SK-N-SH treated with all-trans-retinoic acid at 6 μM for 48 hours (cell line): ENCODE measurements around the gene CCAR1.

Source experiments
- ARNTL ChIP-seq: fragments of 450-650 bp; formaldehyde crosslinking; IDR thresholded peaks from 2 replicates; pipeline ENCODE4 v1.5.0; 2020; ENCODE audit warnings: low read depth, mild to moderate bottlenecking, moderate library complexity, borderline replicate concordance
- ESRRG ChIP-seq: fragments of 250-450 bp; sonication (Bioruptor Pico); IDR thresholded peaks from 2 replicates; pipeline ENCODE4 v1.6.1; 2021; ENCODE audit warnings: mild to moderate bottlenecking
- ISL1 ChIP-seq: fragments of 250-450 bp; sonication (Bioruptor Pico); IDR thresholded peaks from 2 replicates; pipeline ENCODE4 v2.1.2; 2022; ENCODE audit warnings: mild to moderate bottlenecking, moderate library complexity
- OSR1 ChIP-seq: fragments of 250-450 bp; sonication (Bioruptor Pico); IDR thresholded peaks from 2 replicates; pipeline ENCODE4 v1.8.0; 2022; ENCODE audit warnings: moderate library complexity, mild to moderate bottlenecking, inconsistent platforms
- RARB ChIP-seq: fragments of 250-450 bp; sonication (Bioruptor Pico); IDR thresholded peaks from 2 replicates; pipeline ENCODE4 v1.8.0; 2021; ENCODE audit warnings: mild to moderate bottlenecking, moderate library complexity
- TCF4 ChIP-seq: fragments of 250-450 bp; sonication (Bioruptor Pico); IDR thresholded peaks from 2 replicates; pipeline ENCODE4 v1.8.0; 2021; ENCODE audit warnings: mild to moderate bottlenecking, moderate library complexity, borderline replicate concordance
- TOX ChIP-seq: fragments of 250-450 bp; sonication (Bioruptor Pico); IDR thresholded peaks from 2 replicates; pipeline ENCODE4 v1.8.0; 2021; ENCODE audit warnings: mild to moderate bottlenecking, moderate library complexity, borderline replicate concordance
- ZFP3 ChIP-seq: fragments of 250-450 bp; sonication (Bioruptor Pico); IDR thresholded peaks from 2 replicates; pipeline ENCODE4 v1.5.0; 2020; ENCODE audit warnings: mild to moderate bottlenecking, moderate library complexity
- ZFP30 ChIP-seq: fragments of 450-650 bp; formaldehyde crosslinking; IDR thresholded peaks from 2 replicates; pipeline ENCODE4 v1.5.0; 2022; ENCODE audit warnings: mild to moderate bottlenecking, moderate library complexity
- ZNF565 ChIP-seq: fragments of 450-650 bp; formaldehyde crosslinking; conservative IDR thresholded peaks from 2 replicates; pipeline ENCODE4 v1.5.0; 2020; ENCODE audit warnings: low read depth, mild to moderate bottlenecking, moderate library complexity
- TF ChIP-seq, protein P1 (sequence below): fragments of 250-450 bp; sonication (Bioruptor Pico); IDR thresholded peaks from 2 replicates; pipeline ENCODE4 v1.8.0; 2020; ENCODE audit warnings: mild to moderate bottlenecking, moderate library complexity, borderline replicate concordance
- TF ChIP-seq, protein P2 (sequence below): fragments of 250-450 bp; sonication (Bioruptor Pico); IDR thresholded peaks from 2 replicates; pipeline ENCODE4 v1.5.1; 2020; ENCODE audit warnings: low read depth, mild to moderate bottlenecking, moderate library complexity
- TF ChIP-seq, protein P3 (sequence below): fragments of 250-450 bp; sonication (Bioruptor Pico); IDR thresholded peaks from 2 replicates; pipeline ENCODE4 v1.5.1; 2021; ENCODE audit warnings: mild to moderate bottlenecking, moderate library complexity
- TF ChIP-seq, protein P4 (sequence below): fragments of 250-450 bp; sonication (Bioruptor Pico); IDR thresholded peaks from 2 replicates; pipeline ENCODE4 v1.5.0; 2020; ENCODE audit warnings: mild to moderate bottlenecking, moderate library complexity

DNA sequence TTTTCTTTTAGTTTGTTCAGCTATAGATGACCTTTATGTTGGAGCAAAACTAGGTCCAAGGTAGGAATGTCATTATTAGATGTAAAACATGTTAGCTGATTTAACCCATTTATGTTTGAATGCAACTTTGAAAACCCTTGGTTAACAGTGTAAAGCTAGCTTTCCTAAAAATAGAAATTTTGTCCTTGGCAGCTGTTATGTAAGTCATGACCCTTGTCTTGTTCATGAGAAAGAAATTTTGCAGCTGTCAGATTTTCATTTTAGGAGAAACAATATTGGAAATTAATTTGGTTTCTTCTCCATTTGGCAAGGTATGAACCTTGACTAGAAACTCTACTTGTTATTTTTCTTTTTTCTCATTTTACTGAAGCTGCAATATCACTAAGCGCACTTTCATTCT is 23.9 kb upstream of the CCAR1 start:
- TF ChIP-seq, protein P1, sequence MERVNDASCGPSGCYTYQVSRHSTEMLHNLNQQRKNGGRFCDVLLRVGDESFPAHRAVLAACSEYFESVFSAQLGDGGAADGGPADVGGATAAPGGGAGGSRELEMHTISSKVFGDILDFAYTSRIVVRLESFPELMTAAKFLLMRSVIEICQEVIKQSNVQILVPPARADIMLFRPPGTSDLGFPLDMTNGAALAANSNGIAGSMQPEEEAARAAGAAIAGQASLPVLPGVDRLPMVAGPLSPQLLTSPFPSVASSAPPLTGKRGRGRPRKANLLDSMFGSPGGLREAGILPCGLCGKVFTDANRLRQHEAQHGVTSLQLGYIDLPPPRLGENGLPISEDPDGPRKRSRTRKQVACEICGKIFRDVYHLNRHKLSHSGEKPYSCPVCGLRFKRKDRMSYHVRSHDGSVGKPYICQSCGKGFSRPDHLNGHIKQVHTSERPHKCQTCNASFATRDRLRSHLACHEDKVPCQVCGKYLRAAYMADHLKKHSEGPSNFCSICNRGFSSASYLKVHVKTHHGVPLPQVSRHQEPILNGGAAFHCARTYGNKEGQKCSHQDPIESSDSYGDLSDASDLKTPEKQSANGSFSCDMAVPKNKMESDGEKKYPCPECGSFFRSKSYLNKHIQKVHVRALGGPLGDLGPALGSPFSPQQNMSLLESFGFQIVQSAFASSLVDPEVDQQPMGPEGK: no peak
- TF ChIP-seq ISL1 (no peak), OSR1 (CRISPR knock-in tag) (no peak), TOX (no peak), ARNTL (CRISPR knock-in tag) (no peak), ZNF565 (CRISPR knock-in tag) (no peak), ZFP3 (CRISPR knock-in tag) (no peak), TCF4 (CRISPR knock-in tag) (no peak), ESRRG (CRISPR knock-in tag) (no peak), ZFP30 (CRISPR knock-in tag) (no peak), RARB (CRISPR knock-in tag) (no peak)
- TF ChIP-seq, protein P2, sequence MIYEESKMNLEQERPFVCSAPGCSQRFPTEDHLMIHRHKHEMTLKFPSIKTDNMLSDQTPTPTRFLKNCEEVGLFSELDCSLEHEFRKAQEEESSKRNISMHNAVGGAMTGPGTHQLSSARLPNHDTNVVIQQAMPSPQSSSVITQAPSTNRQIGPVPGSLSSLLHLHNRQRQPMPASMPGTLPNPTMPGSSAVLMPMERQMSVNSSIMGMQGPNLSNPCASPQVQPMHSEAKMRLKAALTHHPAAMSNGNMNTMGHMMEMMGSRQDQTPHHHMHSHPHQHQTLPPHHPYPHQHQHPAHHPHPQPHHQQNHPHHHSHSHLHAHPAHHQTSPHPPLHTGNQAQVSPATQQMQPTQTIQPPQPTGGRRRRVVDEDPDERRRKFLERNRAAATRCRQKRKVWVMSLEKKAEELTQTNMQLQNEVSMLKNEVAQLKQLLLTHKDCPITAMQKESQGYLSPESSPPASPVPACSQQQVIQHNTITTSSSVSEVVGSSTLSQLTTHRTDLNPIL (CRISPR knock-in tag): no peak
- TF ChIP-seq, protein P3, sequence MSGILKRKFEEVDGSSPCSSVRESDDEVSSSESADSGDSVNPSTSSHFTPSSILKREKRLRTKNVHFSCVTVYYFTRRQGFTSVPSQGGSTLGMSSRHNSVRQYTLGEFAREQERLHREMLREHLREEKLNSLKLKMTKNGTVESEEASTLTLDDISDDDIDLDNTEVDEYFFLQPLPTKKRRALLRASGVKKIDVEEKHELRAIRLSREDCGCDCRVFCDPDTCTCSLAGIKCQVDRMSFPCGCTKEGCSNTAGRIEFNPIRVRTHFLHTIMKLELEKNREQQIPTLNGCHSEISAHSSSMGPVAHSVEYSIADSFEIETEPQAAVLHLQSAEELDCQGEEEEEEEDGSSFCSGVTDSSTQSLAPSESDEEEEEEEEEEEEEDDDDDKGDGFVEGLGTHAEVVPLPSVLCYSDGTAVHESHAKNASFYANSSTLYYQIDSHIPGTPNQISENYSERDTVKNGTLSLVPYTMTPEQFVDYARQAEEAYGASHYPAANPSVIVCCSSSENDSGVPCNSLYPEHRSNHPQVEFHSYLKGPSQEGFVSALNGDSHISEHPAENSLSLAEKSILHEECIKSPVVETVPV (CRISPR knock-in tag): no peak
- TF ChIP-seq, protein P4, sequence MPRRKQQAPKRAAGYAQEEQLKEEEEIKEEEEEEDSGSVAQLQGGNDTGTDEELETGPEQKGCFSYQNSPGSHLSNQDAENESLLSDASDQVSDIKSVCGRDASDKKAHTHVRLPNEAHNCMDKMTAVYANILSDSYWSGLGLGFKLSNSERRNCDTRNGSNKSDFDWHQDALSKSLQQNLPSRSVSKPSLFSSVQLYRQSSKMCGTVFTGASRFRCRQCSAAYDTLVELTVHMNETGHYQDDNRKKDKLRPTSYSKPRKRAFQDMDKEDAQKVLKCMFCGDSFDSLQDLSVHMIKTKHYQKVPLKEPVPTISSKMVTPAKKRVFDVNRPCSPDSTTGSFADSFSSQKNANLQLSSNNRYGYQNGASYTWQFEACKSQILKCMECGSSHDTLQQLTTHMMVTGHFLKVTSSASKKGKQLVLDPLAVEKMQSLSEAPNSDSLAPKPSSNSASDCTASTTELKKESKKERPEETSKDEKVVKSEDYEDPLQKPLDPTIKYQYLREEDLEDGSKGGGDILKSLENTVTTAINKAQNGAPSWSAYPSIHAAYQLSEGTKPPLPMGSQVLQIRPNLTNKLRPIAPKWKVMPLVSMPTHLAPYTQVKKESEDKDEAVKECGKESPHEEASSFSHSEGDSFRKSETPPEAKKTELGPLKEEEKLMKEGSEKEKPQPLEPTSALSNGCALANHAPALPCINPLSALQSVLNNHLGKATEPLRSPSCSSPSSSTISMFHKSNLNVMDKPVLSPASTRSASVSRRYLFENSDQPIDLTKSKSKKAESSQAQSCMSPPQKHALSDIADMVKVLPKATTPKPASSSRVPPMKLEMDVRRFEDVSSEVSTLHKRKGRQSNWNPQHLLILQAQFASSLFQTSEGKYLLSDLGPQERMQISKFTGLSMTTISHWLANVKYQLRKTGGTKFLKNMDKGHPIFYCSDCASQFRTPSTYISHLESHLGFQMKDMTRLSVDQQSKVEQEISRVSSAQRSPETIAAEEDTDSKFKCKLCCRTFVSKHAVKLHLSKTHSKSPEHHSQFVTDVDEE (CRISPR knock-in tag): no peak
